H1 (cell line): ENCODE results near the gene SOX8. TPM values are rescaled to one million over a fixed set of nuclear protein-coding genes. Genes with fewer than 3 reads are reported as not detected.
A peak's percentile ranks its signal among the peaks of the same experiment; 100 is the strongest.

Source experiments
- CTCF ChIA-PET: fragments of 300-600 bp; sonication (Branson Sonifier 250); formaldehyde crosslinking; loops from one replicate; lab custom pipeline; 2021; ENCODE audit not compliant: partially characterized antibody; lab: Charles Lee
- POLR2A ChIA-PET: fragments of 300-600 bp; sonication (Branson Sonifier 250); formaldehyde crosslinking; loops from one replicate; lab custom pipeline; 2021; ENCODE audit warnings: inconsistent platforms; ENCODE audit not compliant: partially characterized antibody; lab: Charles Lee
- DNase-seq, 2 experiments: peaks; one replicate each; pipeline versions ENCODE4 v3.0.0 to v3.0.0-alpha.2; 2010 to 2022; ENCODE audit warnings: low spot score in 2 of 2, low read depth in 1 of 2, mixed read lengths in 1 of 2
- FAIRE-seq: peaks from 2 replicates; lab custom pipeline; 2011; peaks lifted over from hg19 to GRCh38; lab: Jason Lieb, UNC
- H2AFZ ChIP-seq: 2 replicates; pipeline ENCODE4 v1.8.1; 2012; ENCODE audit warnings: low read length, inconsistent platforms
- H2AK5ac ChIP-seq: 2 replicates; pipeline ENCODE4 v1.6.1; 2013; ENCODE audit warnings: low read depth, low read length
- H2BK120ac ChIP-seq: replicated peaks from 2 replicates; pipeline ENCODE3; 2013; ENCODE audit warnings: low read depth, low read length, inconsistent platforms
- H2BK12ac ChIP-seq: 2 replicates; pipeline ENCODE4 v1.6.1; 2013; ENCODE audit warnings: low read depth, low read length
- H2BK15ac ChIP-seq: 2 replicates; pipeline ENCODE4 v1.6.1; 2013; ENCODE audit warnings: low read length
- H2BK20ac ChIP-seq: 2 replicates; pipeline ENCODE4 v1.6.1; 2013; ENCODE audit warnings: low read length
- H2BK5ac ChIP-seq: 2 replicates; pipeline ENCODE4 v1.6.1; 2013; ENCODE audit warnings: low read depth, low read length
- H3K14ac ChIP-seq: 2 replicates; pipeline ENCODE4 v1.6.1; 2013; ENCODE audit warnings: inconsistent platforms; ENCODE audit not compliant: insufficient read length
- H3K18ac ChIP-seq: 2 replicates; pipeline ENCODE4 v1.6.1; 2013; ENCODE audit warnings: low read length; ENCODE audit errors: extremely low read depth
- H3K23ac ChIP-seq: 2 replicates; pipeline ENCODE4 v1.6.1; 2013; ENCODE audit warnings: inconsistent platforms; ENCODE audit not compliant: insufficient read length
- H3K23me2 ChIP-seq: 2 replicates; pipeline ENCODE4 v1.6.1; 2013; ENCODE audit warnings: low read depth, low read length
- H3K27ac ChIP-seq: 2 replicates; pipeline ENCODE4 v1.6.1; 2011; ENCODE audit warnings: low read depth, low read length, inconsistent platforms
- H3K27me3 ChIP-seq, 4 experiments: replicated peaks in 1 of 4; 1 replicate in 1 of 4; 2 replicates in 3 of 4; pipeline versions ENCODE4 v1.6.1 to v1.8.1; 2011 to 2013; ENCODE audit warnings: low read length in 3 of 4, mild to moderate bottlenecking in 3 of 4, inconsistent platforms in 2 of 4, mixed read lengths in 2 of 4, moderate library complexity in 1 of 4; ENCODE audit not compliant: control insufficient read depth in 3 of 4, insufficient read depth in 3 of 4; ENCODE audit errors: extremely low read depth in 1 of 4
- H3K36me3 ChIP-seq, 4 experiments: 2 replicates each; pipeline versions ENCODE4 v1.6.1 to v1.8.1; 2011 to 2013; ENCODE audit warnings: mild to moderate bottlenecking in 4 of 4, low read length in 3 of 4, moderate library complexity in 2 of 4, control low read depth in 1 of 4, inconsistent platforms in 1 of 4; ENCODE audit not compliant: insufficient read depth in 4 of 4, control insufficient read depth in 2 of 4
- H3K4ac ChIP-seq: replicated peaks from 2 replicates; pipeline ENCODE3; 2013; ENCODE audit warnings: low read length, low read depth, mixed read lengths, inconsistent platforms; ENCODE audit not compliant: insufficient read length
- H3K4me1 ChIP-seq, 4 experiments: replicated peaks in 1 of 4; 1 replicate in 1 of 4; 2 replicates in 3 of 4; pipeline versions ENCODE4 v1.6.1 to v1.8.1; 2011 to 2013; ENCODE audit warnings: low read length in 3 of 4, inconsistent platforms in 2 of 4, mixed read lengths in 1 of 4; ENCODE audit not compliant: insufficient read depth in 4 of 4, control insufficient read depth in 3 of 4
- H3K4me2 ChIP-seq, 2 experiments: 2 replicates each; pipeline versions ENCODE4 v1.6.1 to v1.8.1; 2011 to 2013; ENCODE audit warnings: low read depth in 2 of 2, low read length in 2 of 2, control low read depth in 1 of 2, inconsistent platforms in 1 of 2, mild to moderate bottlenecking in 1 of 2; ENCODE audit not compliant: insufficient read depth in 1 of 2
- H3K4me3 ChIP-seq, 4 experiments: fragments of 200-600, 300-600 bp in 1 of 4; sonication (generic), shearing (Covaris generic), sonication (Bioruptor Twin) in 1 of 4; 2 replicates each; pipeline versions ENCODE4 v1.5.1 to v1.8.1; 2011 to 2016; ENCODE audit warnings: low read length in 4 of 4, low read depth in 3 of 4, control low read depth in 2 of 4, inconsistent platforms in 2 of 4, mild to moderate bottlenecking in 2 of 4, mixed read lengths in 1 of 4, moderate library complexity in 1 of 4; ENCODE audit not compliant: insufficient read depth in 2 of 4; ENCODE audit errors: extremely low read depth in 1 of 4
- H3K56ac ChIP-seq: replicated peaks from 2 replicates; pipeline ENCODE3; 2013; ENCODE audit warnings: low read depth, mild to moderate bottlenecking, mixed read lengths, low read length, inconsistent platforms; ENCODE audit not compliant: insufficient read length
- H3K79me1 ChIP-seq: 2 replicates; pipeline ENCODE4 v1.6.1; 2013; ENCODE audit warnings: low read depth, low read length, control low read depth
- H3K79me2 ChIP-seq, 2 experiments: 2 replicates each; pipeline versions ENCODE4 v1.6.1 to v1.8.1; 2012 to 2013; ENCODE audit warnings: low read length in 2 of 2, mild to moderate bottlenecking in 2 of 2, inconsistent platforms in 1 of 2; ENCODE audit not compliant: insufficient read depth in 2 of 2, control insufficient read depth in 1 of 2
- H3K9ac ChIP-seq, 4 experiments: replicated peaks in 1 of 4; 1 replicate in 1 of 4; 2 replicates in 3 of 4; pipeline versions ENCODE4 v1.6.1 to v1.8.1; 2011 to 2013; ENCODE audit warnings: low read depth in 3 of 4, low read length in 3 of 4, control low read depth in 2 of 4, mild to moderate bottlenecking in 2 of 4, moderate library complexity in 2 of 4, inconsistent platforms in 1 of 4; ENCODE audit errors: extremely low read depth in 1 of 4
- H3K9me3 ChIP-seq, 2 experiments: 2 replicates each; pipeline versions ENCODE4 v1.6.1 to v1.8.1; 2012 to 2013; ENCODE audit warnings: mild to moderate bottlenecking in 2 of 2, moderate library complexity in 2 of 2, control low read depth in 1 of 2, inconsistent platforms in 1 of 2, low read depth in 1 of 2, low read length in 1 of 2, mixed read lengths in 1 of 2; ENCODE audit not compliant: insufficient read depth in 2 of 2
- H4K20me1 ChIP-seq, 2 experiments: replicated peaks in 1 of 2; 2 replicates each; pipeline versions ENCODE3 to v1.8.1; 2011 to 2013; ENCODE audit warnings: inconsistent platforms in 2 of 2, low read length in 2 of 2, mild to moderate bottlenecking in 1 of 2; ENCODE audit not compliant: insufficient read depth in 2 of 2, control insufficient read depth in 1 of 2
- H4K5ac ChIP-seq: 2 replicates; pipeline ENCODE4 v1.6.1; 2013; ENCODE audit warnings: low read length, low read depth, mixed read lengths, inconsistent platforms; ENCODE audit not compliant: insufficient read length
- H4K8ac ChIP-seq: 2 replicates; pipeline ENCODE4 v1.8.0; 2013; ENCODE audit warnings: mild to moderate bottlenecking, moderate library complexity, low read length, inconsistent platforms; ENCODE audit not compliant: insufficient read depth; ENCODE audit errors: extremely low read depth
- H4K91ac ChIP-seq: replicated peaks from 2 replicates; pipeline ENCODE3; 2013; ENCODE audit warnings: low read length, mixed read lengths, inconsistent platforms; ENCODE audit not compliant: insufficient read length
- ATF2 ChIP-seq: IDR thresholded peaks from 2 replicates; pipeline ENCODE4 v1.6.1; 2012; ENCODE audit warnings: low read length, inconsistent platforms
- CBX5 ChIP-seq: fragments of 300-800, 300-1000 bp; sonication (generic); IDR thresholded peaks from 2 replicates; pipeline ENCODE4 v1.7.1; 2016; ENCODE audit warnings: antibody characterized with exemption, low read length, low read depth
- CHD1 ChIP-seq: IDR thresholded peaks from 2 replicates; pipeline ENCODE4 v1.6.1; 2012; ENCODE audit warnings: low read depth, low read length, improper control_type of control experiment
- EP300 ChIP-seq, 2 experiments: IDR thresholded peaks; 1 replicate in 1 of 2; 2 replicates in 1 of 2; pipeline ENCODE4 v1.6.1; 2011 to 2012; ENCODE audit warnings: low read depth in 2 of 2, low read length in 2 of 2, mild to moderate bottlenecking in 2 of 2, borderline replicate concordance in 1 of 2, inconsistent platforms in 1 of 2, moderate library complexity in 1 of 2
- HDAC6 ChIP-seq: IDR thresholded peaks from one replicate; pipeline ENCODE4 v1.7.1; 2012; ENCODE audit warnings: low read depth, mild to moderate bottlenecking, inconsistent platforms, low read length, moderate library complexity
- PHF8 ChIP-seq: fragments of 200-600 bp; sonication (generic); conservative IDR thresholded peaks from 2 replicates; pipeline ENCODE4 v1.7.1; 2012; ENCODE audit warnings: low read depth, mild to moderate bottlenecking, inconsistent platforms, low read length, moderate library complexity
- POLR2A ChIP-seq, 2 experiments: IDR thresholded peaks; 1 replicate in 1 of 2; 2 replicates in 1 of 2; pipeline ENCODE4 v1.6.1; 2011; ENCODE audit warnings: low read depth in 2 of 2, low read length in 2 of 2, mild to moderate bottlenecking in 2 of 2; ENCODE audit errors: control extremely low read depth in 1 of 2
- SUZ12 ChIP-seq: fragments of 200-600 bp; sonication (generic); IDR thresholded peaks from 2 replicates; pipeline ENCODE4 v1.6.1; 2012; ENCODE audit warnings: mild to moderate bottlenecking, inconsistent platforms, low read length, moderate library complexity, mixed read lengths
- TCF12 ChIP-seq: IDR thresholded peaks from 2 replicates; pipeline ENCODE4 v1.6.1; 2011; ENCODE audit warnings: low read depth, mild to moderate bottlenecking, low read length
- WGBS, 2 experiments: shearing (Covaris generic) in 1 of 2; methylation state at CpG; one replicate each; pipeline versions ENCODE4 v1.1.6 to v1.1.7; 2013 to 2015; ENCODE audit warnings: low lambda C conversion rate in 2 of 2, mixed read lengths in 2 of 2, inconsistent platforms in 1 of 2, low coverage in 1 of 2, missing lambda C conversion rate in 1 of 2; ENCODE audit not compliant: insufficient replicate concordance in 2 of 2, insufficient coverage in 1 of 2, insufficient read length in 1 of 2; ENCODE audit errors: extremely low coverage in 1 of 2, missing lambda C conversion rate in 1 of 2; 5-methylcytosine and 5-hydroxymethylcytosine counted together
- polyA plus RNA-seq, 7 experiments: library from polyadenylated mRNA; depleted of rRNA in 3 of 7; stranded (reverse) in 5 of 7; unstranded in 2 of 7; fragments of >200 nt in 5 of 7; fragments of 200-250 nt in 2 of 7; gene quantifications; 1 replicate in 5 of 7; 2 replicates in 1 of 7; 4 replicates in 1 of 7; pipeline versions ENCODE4 v1.2.1 to v1.2.3, GENCODE V29; 2011 to 2013; ENCODE audit warnings: missing spikeins in 2 of 7, mixed read lengths in 2 of 7
- total RNA-seq: library from RNA; stranded (reverse); fragmentation: NEBNext Ultra II Directional; extraction: Animal tissue kit (Norgen Biotek cat#: 25700); gene quantifications from 2 replicates; pipeline ENCODE4 v1.2.1, GENCODE V29; 2021

The SOX8 gene
- total and polyA plus RNA-seq, 2 of the 8 experiments (the other 6 are each of a cell fraction or from before 2014, with no cell fraction given), result 2.2 to 5.7 TPM

GRCh38 chr16:971582-971905 lies 10.0 kb upstream of the SOX8 start:
- Histone ChIP-seq H2BK15ac (no peak overlapping the region), H3K14ac (no peak overlapping the region), H3K79me2 (no peaks in the 10 kb centered on the region), H3K79me1 (no peaks in the 10 kb centered on the region; the same call in 1 of the 2 replicates), H3K18ac (no peak overlapping the region), H4K91ac (no peak overlapping the region), H4K20me1 (no peaks in the 10 kb centered on the region), H3K56ac (no peak overlapping the region), H2AFZ (no peak overlapping the region), H3K4me2 (peak overlapping the region; percentile 40 to 94), H4K5ac (no peak overlapping the region), H3K23ac (no peak overlapping the region), H3K9me3 (no peaks in the 10 kb centered on the region), H4K8ac (no peak overlapping the region), H3K27ac (no peak overlapping the region), H2BK12ac (no peak overlapping the region), H3K23me2 (peaks cover 4% of the 10 kb centered on the region; the same call in 1 of the 2 replicates), H2BK120ac (no peak overlapping the region), H2BK20ac (no peak overlapping the region), H3K36me3 (no peaks in the 10 kb centered on the region), H3K4me3 (peak overlapping the region in 1 of 4 experiments; percentile 95; a peak in 3 of 8 replicates), H3K9ac (no peak overlapping the region), H3K4ac (no peak overlapping the region), H3K4me1 (peaks cover 0 to 10% (median 6%) of the 10 kb centered on the region in 4 experiments; a peak in 6 of 7 replicates), H2BK5ac (no peak overlapping the region)
- POLR2A ChIA-PET, result no interaction called here
- CTCF ChIA-PET, result interaction anchor here (0.8 to 0.9 kb wide), 2 partner anchors 10 to 89 kb away, joined by 3 read pairs; partner anchors contain the start of gene SOX8
- FAIRE-seq, result no peak
- 77% methylated on average over 5 of the region's 5 CpGs; no CpG with 5 or more reads in 1 of the 2 experiments for WGBS, 2 experiments
- DNase-seq, result no peak
- no peak for TF ChIP-seq CHD1
- TF ChIP-seq PHF8, result no peak
- TF ChIP-seq ATF2, result no peak
- TF ChIP-seq SUZ12, result no peak
- no peak for TF ChIP-seq HDAC6
- TF ChIP-seq POLR2A (IDR thresholded peaks at IDR 0.05; ENCODE audit: control extremely low read depth in 1 of 2, low read depth in 2 of 2, low read length in 2 of 2), result no peak
- TF ChIP-seq EP300 (IDR thresholded peaks at IDR 0.05; ENCODE audit: borderline replicate concordance in 1 of 2, low read depth in 2 of 2, low read length in 2 of 2), result no peak
- no peak for TF ChIP-seq CBX5
- TF ChIP-seq TCF12, result no peak
- TF ChIP-seq, all 59 proteins: peak for 0
- Histone ChIP-seq H3K27me3 (peaks cover 0 to 25% (median 14%) of the 10 kb centered on the region in 4 experiments; a peak in 6 of 7 replicates), H2AK5ac (no peak overlapping the region)
